Measurements from ENCODE around the gene GPR162.

- TF ChIP-seq ARNTL (CRISPR knock-in tag; IDR thresholded peaks at IDR 0.05; ENCODE audit: borderline replicate concordance, low read depth) (no peak), CREB5 (CRISPR knock-in tag; IDR thresholded peaks at IDR 0.05; ENCODE audit: low read depth) (no peak), GLIS3 (CRISPR knock-in tag; IDR thresholded peaks at IDR 0.05) (no peak), POU6F1 (CRISPR knock-in tag; IDR thresholded peaks at IDR 0.05; ENCODE audit: borderline replicate concordance, low read depth) (no peak), ZNF565 (CRISPR knock-in tag; conservative IDR thresholded peaks at IDR 0.05; ENCODE audit: low read depth) (no peak), ZFP30 (CRISPR knock-in tag; IDR thresholded peaks at IDR 0.05) (no peak), PATZ1 (CRISPR knock-in tag; IDR thresholded peaks at IDR 0.05; ENCODE audit: borderline replicate concordance) (no peak), ESRRG (CRISPR knock-in tag; IDR thresholded peaks at IDR 0.05) (no peak)
Measured at GRCh38 chr12:6774499-6775062, 47.0 kb upstream of the GPR162 start.
